GM23248 (cell line): ENCODE measurements around the gene PYGO1.

Experiments
- EZH2 ChIP-seq: fragments of 200-600 bp; sonication (generic); IDR thresholded peaks from 2 replicates; pipeline ENCODE4 v1.6.1; 2018; ENCODE audit warnings: antibody characterized with exemption, mild to moderate bottlenecking; ENCODE audit not compliant: insufficient read depth, poor library complexity, severe bottlenecking
- EZH2phosphoT487 ChIP-seq: fragments of 200-600 bp; sonication (generic); IDR thresholded peaks from 2 replicates; pipeline ENCODE4 v1.6.1; 2018; ENCODE audit warnings: antibody characterized with exemption, moderate library complexity, mild to moderate bottlenecking, low read depth; ENCODE audit not compliant: insufficient read depth

DNA sequence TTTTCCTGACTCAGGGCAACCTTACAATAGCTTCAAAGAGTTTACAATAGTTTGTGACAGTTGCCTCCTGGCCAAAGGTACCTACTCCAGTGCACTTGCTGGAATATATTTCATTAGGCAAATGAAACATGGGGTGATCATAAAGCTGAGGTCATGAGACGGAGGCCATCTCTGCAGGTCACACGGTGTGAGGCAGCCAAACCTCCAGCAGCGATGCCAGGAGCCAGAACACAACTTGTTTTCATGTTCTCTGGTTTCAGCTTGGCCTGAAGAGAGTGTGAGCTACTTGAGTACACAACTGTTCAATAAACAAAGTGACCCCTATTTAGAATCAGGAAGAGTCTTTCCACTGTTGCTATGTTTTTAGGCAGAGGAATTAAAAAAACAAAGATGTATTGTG is 42.7 kb upstream of the PYGO1 start:
- TF ChIP-seq EZH2, result no peak
- no peak for TF ChIP-seq EZH2phosphoT487
